Adrenal gland (tissue), 5 donors: Measurements from ENCODE around the gene ALPP.

ENCODE experiments used
- CTCF ChIP-seq, 6 experiments: fragments of 450-650 bp in 4 of 6; fragments of 200-600 bp in 2 of 6; sonication (generic) in 1 of 6; IDR thresholded peaks; 1 replicate in 5 of 6; 2 replicates in 1 of 6; pipeline versions ENCODE4 v1.5.1 to v1.8.0; 2016 to 2021; ENCODE audit warnings: antibody characterized with exemption in 6 of 6, mild to moderate bottlenecking in 2 of 6, moderate library complexity in 1 of 6
- POLR2A ChIP-seq, 2 donors: fragments of 450-650 bp; IDR thresholded peaks; one replicate each; pipeline ENCODE4 v1.6.1; 2017; ENCODE audit warnings: antibody characterized with exemption in 2 of 2, mild to moderate bottlenecking in 2 of 2, moderate library complexity in 1 of 2
- donor health status: DM: no; HTN: no; CAD: no.

- TF ChIP-seq CTCF (IDR thresholded peaks at IDR 0.05) (no peak), POLR2A (IDR thresholded peaks at IDR 0.05) (no peak)
Measured at GRCh38 chr2:232351686-232352510, 26.7 kb upstream of the ALPP start.
